GM13977 (cell line): ENCODE results near the gene CLDN2.

ENCODE experiments used
- DNase-seq: peaks from one replicate; pipeline ENCODE4 v3.0.0; 2012; ENCODE audit warnings: low spot score
- CTCF ChIP-seq: IDR thresholded peaks from 2 replicates; pipeline ENCODE4 v1.5.1; 2012; ENCODE audit warnings: mild to moderate bottlenecking, control low read depth; ENCODE audit not compliant: insufficient read depth; ENCODE audit errors: extremely low read depth, missing control alignments
- in situ Hi-C: fragments of 300-500 bp; cut with MboI; formaldehyde crosslinking; loops from one replicate; pipeline ENCODE4 v1.12.0; 2022; ENCODE audit warnings: low sequenced_read_pairs, low pct_unique_long_range_greater_than_20kb, mixed read lengths, inconsistent platforms; ENCODE audit not compliant: unreplicated experiment

CLDN2 gene

GRCh38 chrX:106912864-106913263, 7.3 kb upstream of the CLDN2 start:
- no peak for TF ChIP-seq CTCF
- DNase-seq: no peak
- in situ Hi-C loops: no loop called here

- no peak for DNase-seq
- in situ Hi-C loops: no loop called here
- no peak for TF ChIP-seq CTCF
These were observed 2.2 kb upstream of the CLDN2 start for GRCh38 chrX:106917830-106918500.

- no peak for TF ChIP-seq CTCF
- in situ Hi-C loops: no loop called here
- no peak for DNase-seq
These were observed 1.4 kb downstream of the CLDN2 start for GRCh38 chrX:106921637-106922036.

GRCh38 chrX:106927023-106927422, 6.8 kb downstream of the CLDN2 start:
- TF ChIP-seq CTCF: no peak
- DNase-seq: no peak
- in situ Hi-C loops: no loop called here

- DNase-seq: no peak
- no peak for TF ChIP-seq CTCF
- in situ Hi-C loops: no loop called here
These were observed 7.5 kb downstream of the CLDN2 start for GRCh38 chrX:106927700-106928099.

- in situ Hi-C loops: no loop called here
- no peak for DNase-seq
- TF ChIP-seq CTCF: no peak
These were observed 8.0 kb downstream of the CLDN2 start for GRCh38 chrX:106928227-106928626.
